NCI-H524 (cell line): Measurements from ENCODE around the gene MT1B.
A peak's percentile ranks its signal among the peaks of the same experiment; 100 is the strongest.
"Not testable (repeated sequence)": the region's sequence is repeated elsewhere in the genome, so short reads cannot be mapped to it uniquely, and the experiment has no call there.

Experiments
- DNase-seq, 2 experiments: peaks; one replicate each; lab custom pipeline; 2025; lab: John Stamatoyannopoulos, UW

The MT1B gene

DNA sequence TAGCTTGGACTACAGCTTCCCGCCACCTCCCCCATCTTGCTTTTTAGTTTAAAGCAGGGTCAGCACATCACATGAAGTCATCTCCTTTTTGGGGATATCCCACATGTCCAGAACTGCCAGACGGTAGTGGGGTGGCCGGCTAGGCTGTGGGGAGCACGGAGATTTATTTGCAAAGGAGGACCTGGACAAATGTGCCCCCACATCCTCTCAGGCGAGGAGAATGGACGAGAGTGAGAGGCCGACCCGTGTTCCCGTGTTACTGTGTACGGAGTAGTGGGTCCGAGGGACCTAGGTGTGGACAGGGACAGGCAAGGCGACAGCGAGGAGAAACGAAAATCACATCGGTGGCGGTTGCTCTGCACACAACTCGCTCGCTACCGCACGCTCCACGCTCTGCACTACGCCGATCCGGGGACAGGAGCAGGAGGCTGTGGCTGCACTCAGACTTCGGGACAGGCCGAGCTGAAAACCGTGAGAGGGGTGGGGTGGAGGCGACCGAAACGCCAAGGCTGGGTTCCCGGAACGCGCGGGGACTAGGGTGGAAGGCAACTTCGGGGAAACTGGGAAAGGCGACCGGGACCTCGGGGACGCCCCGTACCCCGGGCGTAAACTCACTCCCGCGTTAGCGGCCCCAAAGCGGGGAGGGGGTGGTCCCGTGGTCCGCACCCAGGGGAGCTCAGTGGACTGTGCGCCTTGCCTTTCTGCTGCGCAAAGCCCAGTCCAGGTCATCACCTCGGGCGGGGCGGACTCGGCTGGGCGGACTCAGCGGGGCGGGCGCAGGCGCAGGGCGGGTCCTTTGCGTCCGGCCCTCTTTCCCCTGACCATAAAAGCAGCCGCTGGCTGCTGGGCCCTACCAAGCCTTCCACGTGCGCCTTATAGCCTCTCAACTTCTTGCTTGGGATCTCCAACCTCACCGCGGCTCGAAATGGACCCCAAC lies 13.6 kb upstream of the MT1B start, which contains the start of gene MT1A:
Gene MT1A, plus strand, starts transcription at position 853 of the 937 bp plus-strand sequence. Its CDS starts 73 bp downstream, at position 926.
- peak in 1 of 2 experiments; percentile 9 for DNase-seq

DNA sequence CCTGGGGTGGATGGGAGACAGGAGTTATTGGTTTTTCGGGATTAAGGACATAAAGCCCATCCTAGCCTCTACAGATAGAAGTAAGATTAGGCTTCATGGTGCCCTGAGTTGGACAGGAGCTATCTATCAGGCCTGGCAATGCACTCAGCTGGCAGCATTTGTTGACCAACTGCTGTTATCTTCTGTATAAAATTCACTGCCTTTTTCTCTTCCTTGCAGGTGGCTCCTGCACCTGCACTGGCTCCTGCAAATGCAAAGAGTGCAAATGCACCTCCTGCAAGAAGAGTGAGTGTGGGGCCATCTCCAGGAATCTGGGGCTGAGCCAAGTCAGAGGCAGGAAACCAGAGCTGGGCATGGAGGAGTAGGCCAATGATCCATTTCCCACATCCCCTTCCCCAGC lies 12.6 kb upstream of the MT1B start:
- DNase-seq: no peak

DNA sequence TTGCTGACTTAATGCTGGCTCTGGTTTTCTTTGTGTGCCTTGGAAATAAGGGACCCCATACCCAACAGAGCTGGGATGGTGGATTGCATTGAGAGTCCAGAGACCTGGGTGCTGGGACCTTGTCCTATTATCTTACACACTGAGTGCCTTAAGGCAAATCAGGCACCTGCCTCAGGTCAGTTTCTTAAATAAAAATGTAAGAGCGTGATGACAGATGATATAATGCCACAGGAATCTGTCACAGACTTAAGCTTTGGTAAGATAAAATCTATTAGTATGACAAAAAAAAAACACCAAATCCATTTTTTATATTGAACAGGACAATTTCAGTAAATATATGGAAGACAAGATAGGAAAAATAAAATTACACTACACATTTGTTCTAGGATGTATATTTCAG lies 11.6 kb upstream of the MT1B start:
- no peak for DNase-seq

DNA sequence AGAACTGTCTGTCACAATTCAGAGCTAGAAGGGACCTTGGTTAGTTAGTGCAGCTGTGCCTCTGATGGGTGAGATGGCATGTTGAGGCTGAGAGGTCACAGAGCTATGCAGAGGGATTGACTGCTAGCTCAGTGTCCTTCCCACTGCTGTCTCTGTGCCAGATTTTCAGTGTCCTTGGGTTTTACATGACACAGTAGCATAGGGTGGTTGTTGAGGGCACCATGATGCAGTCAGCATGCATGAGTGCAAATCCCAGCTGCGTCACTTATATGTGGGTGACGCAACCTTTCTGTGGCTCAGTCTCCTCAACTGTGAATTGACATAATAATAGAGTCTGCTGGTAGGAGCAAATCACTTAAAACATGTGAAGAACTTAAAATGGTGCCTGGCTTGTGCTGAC lies 10.5 kb upstream of the MT1B start:
- DNase-seq: no peak

DNA sequence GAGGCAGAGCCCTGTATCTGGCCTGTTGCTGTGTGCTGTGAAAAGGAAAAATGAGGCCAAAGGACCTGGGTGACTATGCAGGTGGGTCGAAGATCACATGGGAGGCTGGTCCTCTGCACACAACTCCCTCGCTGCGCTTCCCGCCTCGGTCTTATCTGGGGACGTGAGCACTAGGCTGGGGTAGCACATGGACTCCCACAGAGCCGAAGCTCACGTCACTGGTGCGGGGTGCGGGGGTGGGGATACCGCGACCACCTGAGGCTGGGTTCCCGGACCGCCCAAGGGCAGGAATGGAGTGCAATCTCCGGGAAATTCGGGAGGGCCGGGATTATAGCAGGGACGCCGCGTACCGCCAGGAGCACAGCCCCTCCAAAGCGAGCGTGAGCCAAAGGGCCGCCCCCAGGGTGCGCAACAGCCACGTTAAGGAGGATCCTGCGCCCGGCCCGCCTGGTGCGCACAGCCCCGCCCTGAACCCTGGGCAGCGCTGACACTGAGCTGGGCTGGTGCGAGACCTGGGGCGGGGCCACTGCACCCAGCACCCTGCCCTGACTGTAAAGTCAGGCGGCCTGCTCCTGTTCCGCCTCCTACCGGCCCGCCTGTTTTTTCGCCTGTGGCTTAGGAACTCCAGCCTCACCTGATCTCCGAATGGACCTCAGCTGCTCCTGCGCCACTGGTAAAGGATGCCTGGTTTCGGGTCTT lies 8.5 kb upstream of the MT1B start:
- peak; percentile 31 to 52 for DNase-seq

DNA sequence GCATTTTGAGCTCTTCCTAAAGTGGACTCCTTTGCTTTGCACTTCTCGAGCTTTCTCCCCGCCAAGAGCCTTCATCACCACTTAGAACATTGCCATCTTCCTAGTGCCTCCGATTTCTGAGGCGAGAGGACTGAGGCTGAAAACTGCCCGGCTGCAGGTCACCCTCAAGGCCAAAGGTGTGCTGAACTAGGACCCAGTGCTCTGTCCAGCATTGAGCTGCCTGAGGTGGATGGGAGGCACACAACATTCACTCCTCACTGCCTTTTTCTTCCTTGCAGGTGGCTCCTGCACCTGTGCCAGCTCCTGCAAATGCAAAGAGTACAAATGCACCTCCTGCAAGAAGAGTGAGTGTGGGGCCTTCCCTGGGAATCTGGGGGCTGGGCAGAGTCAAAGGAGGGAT lies 7.9 kb upstream of the MT1B start:
- no peak for DNase-seq

DNA sequence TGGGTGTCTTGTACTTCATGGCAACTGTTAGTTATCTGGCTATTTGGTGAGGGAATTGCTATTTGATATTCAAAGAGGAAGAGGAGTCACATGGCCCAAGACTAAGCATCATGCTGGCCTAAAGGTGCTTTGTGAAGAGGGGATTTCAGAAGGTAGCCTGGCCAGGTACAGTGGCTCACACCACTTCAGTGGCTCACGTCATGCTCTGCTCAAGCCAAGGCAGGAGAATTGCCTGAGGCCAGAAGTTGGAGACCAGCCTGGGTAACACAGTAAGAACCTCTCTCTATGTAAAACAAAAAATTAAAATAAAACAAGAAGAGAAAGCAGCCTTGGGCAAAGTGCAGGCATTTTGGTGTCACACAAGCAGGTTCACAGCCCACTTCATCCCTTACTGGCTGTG lies 6.4 kb upstream of the MT1B start:
- DNase-seq: no peak

DNA sequence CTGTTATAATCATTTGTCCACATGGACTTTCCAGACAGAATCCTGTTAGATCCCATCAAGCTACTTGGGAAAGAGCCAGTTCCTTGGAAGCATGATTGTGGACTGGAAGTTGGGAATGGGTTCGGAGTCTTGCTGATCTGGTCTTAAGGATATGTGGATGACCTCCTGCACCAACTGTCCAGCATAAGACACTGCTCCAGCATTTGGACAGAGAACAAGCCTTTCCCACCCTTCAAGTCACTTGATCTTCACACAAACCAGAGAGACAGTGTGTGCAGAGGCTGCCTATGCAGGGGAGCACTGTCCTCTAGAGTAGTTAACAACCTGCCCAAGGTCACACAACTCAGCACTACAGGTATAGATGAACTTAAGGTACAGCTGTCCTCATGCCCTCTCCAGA lies 5.8 kb upstream of the MT1B start:
- DNase-seq: no peak

DNA sequence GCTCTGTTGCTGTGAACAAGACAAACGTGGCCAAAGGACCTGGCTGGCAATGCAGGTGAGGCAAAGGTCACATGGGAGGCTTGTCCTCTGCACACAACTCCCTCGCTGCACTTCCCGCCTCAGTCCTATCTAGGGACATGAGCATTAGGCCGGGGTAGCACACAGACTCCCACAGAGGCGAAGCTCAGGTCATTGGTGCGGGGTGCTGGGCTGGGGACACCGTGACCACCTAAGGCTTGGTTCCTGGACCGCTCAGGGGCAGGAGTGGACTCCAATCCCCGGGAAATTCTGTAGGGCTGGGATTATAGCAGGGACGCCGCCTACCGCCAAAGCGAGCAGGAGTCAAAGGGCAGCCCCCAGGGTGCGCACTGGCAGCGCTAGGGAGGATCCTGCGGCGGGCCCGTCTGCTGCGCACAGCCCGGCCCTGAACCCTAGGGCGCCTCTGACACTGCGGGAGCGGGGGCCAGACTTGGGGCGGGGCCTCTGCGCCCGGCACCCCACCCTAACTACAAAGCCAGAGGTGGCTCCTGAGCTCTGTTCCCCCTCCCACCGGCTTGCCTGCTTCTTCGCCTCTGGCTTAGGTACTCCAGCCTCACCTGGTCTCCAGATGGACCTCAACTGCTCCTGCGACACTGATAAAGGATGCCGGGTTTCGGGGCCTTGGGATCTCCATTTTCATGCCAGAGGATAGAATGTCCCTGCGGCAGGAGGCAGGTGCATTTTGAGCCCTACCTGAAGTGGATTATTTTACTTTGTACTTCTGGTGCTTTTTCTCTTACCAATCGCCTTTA lies 3.9 kb upstream of the MT1B start:
- DNase-seq: no peak

DNA sequence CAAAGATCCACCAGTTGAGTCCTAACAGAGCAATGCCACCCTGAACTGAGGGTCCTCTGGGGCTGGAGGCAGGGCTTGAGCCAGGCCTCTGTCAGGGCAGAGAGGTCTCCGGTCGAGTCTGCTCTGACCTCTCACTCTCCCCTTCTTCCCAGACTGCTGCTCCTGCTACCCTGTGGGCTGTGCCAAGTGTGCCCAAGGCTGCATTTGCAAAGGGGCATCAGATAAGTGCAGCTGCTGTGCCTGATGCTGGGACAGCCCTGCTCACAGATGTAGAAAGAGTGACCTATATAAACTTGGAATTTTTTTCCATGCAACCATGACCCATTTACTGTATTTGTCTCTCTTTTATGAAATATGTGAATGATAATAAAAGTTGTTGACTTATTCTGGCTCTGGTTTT lies 2.4 kb upstream of the MT1B start:
- DNase-seq: no peak

DNA sequence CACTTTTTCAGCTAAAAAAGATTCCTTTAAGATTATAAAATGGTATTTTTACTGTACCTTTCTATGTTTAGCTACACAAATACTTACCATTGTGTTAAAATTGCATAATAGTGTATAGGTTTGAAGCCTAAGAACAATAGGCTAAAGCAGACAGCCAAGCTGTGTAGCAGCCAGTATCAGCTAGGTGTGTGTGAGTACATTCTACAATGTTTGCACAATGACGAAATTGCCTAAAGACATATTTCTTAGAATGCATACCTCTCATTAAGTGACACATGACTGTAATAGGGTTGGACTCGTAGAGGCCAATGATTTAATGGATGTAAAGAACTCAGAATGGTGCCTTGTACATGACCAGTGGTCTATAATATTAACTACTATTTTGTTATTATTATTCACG lies 1.9 kb upstream of the MT1B start:
- no peak for DNase-seq

DNA sequence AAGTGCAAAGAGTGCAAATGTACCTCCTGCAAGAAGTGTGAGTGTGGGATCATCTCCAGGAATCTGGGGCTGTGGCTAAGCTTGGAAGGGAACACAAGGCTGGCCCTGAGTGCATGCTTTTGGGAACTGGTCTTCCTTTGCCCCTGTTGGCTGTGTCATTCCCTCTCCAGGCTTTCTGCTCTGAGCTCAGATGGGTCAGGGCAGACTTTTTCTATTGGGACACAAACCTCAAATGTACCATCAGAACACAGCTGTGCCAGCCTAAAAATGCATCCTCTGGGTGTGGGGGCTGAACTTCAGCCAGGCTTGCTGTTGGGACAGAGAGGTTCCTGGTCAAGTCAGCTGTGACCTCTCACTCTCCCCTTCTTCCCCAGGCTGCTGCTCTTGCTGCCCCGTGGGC lies 914 bp downstream of the MT1B start:
- DNase-seq: no peak

DNA sequence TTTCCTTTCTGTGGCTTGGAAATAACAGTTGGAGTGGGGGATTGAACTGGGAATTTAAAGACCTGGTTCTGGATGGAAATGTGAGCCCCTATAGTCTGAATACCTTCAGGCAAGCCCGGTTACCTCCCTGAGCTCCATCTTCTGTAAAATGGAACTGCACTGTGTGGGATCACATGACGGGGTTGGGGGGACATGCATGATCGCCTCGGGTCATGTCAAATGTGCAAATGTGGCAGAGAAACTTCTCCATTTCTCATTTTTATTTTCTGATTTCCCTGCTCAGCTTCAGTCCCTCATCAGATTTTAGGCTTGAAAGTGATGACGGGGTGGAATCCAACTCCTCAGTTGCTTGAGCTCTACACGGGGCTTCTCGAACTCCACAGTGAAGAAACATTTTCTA lies 1.5 kb downstream of the MT1B start:
- no peak for DNase-seq

DNA sequence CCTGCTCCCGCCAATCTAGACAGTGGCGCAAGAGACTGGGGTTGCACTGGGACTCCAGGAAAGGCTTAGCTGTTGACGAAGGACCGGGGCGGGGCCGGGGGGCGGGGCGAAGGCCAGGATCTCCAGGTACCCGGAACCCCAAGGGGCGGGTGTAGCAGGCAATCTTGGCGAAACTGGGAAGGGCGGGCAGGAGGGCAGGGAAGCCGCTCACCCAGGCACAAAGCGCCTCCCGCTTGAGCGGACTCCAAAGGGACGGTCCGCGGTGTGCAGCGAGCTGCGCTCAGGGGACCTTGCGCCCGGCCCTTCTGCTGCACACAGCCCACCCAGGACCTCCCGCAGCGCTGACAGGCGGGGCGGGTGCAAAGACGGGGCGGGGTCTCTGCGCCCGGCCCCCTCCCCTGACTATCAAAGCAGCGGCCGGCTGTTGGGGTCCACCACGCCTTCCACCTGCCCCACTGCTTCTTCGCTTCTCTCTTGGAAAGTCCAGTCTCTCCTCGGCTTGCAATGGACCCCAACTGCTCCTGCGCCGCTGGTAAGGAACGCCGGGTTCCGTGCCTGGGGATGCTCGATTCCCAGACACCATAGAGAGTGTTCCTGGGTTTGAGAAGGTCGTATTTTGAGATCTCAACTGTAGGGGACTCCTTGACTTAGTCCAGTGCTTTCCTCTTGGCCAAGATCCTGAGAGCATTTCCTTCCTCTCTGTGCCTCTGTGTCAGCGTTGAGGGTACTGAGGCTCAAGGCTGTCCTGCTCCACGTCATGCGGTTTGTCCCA lies 6.1 kb downstream of the MT1B start, which contains the start of gene MT1F:
Gene MT1F, plus strand, starts transcription at position 405 of the 772 bp plus-strand sequence. Its CDS starts 100 bp downstream, at position 505.
- DNase-seq: peak; percentile 68 to 73

DNA sequence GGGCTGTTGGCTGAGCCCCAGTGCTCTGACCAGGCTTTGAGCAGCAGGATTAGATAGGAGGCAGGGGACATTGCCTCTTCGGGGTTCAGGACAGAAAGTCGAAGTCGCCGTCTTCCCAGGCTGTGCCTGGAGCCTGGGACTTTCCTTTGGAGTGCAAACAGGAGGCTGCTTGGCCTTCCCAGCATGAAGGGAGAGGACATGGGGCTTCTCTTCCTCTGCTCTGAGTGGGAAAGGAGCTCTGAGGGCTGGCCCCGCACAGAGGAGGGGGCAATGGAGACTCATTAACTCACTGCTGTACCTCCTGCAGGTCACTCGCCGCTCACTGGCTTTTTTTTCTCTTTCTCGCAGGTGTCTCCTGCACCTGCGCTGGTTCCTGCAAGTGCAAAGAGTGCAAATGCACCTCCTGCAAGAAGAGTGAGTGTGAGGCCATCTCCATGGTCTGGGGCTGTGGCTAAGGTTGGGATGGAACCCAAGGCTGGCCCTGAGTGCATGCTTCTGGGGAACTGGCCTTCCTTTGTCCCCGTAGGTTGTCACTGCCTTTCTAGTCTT lies 6.7 kb downstream of the MT1B start:
- DNase-seq: no peak

DNA sequence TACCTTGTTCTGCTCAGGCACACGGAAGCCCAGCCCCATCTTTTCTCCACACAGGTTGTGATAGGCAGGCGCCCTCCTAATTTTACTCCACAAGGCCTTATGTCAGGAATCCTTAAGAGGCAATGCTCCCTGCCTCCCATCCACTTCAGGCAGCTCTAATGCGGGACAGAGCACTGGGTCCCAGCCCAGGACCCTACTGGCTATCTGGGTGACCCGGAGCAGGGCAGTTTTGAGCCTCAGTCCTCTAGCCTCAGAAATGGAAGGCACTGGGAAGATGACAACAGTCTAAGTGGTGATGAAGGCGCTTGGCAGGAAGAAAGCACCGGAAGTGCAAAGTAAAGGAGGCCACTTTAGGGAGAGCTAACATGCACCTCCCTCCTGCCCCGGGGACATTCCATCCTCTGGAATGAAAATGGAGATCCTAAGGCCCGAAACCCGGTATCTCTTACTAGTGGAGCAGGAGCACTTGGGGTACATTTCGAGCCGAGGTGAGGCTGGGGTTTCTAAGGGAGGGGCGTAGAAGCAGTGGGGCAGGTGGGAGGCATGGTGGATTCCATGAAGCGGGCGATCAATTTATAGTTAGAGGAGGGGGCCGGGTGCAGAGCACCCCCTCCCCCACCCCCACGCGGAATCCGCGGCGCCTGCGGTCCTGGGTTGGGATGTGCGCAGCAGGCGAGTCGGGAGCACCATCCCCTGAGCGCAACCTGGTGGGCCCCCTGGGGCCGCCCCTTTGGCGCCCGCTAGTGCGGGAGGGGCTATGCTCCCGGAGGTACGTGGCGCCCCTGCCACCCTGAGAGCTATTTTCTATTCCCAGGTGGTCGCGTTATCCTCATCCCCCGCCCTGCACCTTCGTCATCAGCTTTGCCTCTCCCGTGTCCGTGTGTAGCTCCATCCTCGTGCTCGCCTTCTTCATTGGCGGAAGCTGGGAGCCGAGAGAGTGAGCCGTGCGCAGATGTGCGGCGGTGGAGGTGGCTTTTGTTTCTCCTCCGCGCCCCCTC lies 11.0 kb downstream of the MT1B start:
- DNase-seq: peak in 1 of 2 experiments; percentile 39

DNA sequence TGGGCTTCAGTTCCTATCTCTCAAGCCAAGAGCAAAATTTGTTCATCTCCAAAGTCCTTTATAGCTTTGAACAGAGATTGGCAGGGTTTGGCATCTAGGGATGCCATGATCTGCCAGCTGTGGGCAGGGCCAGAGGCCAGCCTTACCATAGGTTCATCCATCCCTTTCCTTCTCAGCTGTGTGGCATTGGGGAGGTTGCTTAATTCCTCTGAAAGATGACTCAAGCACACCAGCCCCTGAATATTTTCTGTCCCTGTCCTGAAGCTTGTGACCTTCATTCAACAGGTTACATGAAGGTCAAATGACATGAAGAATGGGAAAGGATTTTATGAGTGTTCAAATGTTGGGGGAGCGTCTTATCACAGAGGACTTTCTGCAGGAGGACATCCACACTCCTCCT lies 12.8 kb downstream of the MT1B start:
- DNase-seq: no peak

DNA sequence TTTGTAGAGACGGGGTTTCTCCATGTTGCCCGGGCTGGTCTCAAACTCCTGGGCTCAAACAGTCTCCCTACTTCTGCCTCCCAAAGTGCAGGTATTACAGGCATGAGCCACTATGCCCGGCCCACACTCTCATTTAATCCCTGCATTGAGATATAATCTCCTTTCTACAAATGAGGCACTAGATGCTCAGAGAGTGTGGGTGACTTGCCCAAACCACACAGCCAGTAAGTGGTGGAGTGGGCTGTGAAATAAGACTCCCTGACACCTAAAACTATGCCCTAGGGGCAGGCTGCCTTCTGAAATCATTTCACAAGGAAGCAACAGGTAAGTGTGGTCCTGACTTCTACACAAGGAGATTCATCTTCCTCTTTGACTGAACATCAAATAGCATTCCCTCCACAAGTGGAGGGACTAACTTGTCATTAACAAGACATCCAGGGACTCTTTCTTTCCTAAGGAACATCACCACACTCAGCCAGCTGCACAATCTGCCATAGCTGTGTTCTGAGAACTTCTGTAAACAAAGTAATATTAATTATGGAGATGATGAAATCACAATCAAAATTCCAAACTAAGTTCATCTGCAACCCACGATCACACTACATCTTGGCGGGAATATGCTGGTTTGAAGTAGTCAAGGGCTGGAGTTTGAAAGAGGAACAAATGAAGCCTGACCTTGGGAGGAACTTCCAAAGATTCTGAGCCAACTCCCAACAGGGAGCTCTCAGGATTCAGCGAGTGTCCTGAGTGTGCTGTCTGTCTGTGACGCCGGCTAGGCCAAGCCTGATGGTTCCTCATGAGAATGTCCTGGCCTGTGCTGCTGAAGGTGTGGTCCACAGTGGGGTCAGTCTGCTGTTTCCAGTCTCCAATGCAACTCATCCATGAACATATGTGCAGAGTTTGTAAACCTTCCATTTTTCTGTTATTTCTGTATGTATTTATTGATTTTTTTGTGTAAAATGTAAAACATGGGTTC lies 13.9 kb downstream of the MT1B start:
- DNase-seq: not testable (repeated sequence)
